Neural cell (in vitro differentiated cells): ENCODE measurements around the gene TCP11L1. TPM values are rescaled to one million over a fixed set of nuclear protein-coding genes. Genes with fewer than 3 reads are reported as not detected.

Experiments used
- H2AFZ ChIP-seq: fragments of 200-600, 300-800 bp; sonication (generic), shearing (Covaris generic); 2 replicates; pipeline ENCODE4 v1.6.0; 2014; ENCODE audit warnings: low read depth, mild to moderate bottlenecking, antibody characterized with exemption, low read length, moderate library complexity
- H3F3A ChIP-seq: fragments of 200-600 bp; shearing (Covaris generic); 2 replicates; pipeline ENCODE4 v1.6.1; 2016; ENCODE audit warnings: mild to moderate bottlenecking, moderate library complexity, mixed read lengths, antibody characterized with exemption, low read length; ENCODE audit not compliant: insufficient read depth, poor library complexity, severe bottlenecking
- H3K27ac ChIP-seq: fragments of 200-600, 300-800 bp; sonication (generic), shearing (Covaris generic); 2 replicates; pipeline ENCODE4 v1.5.1; 2014; ENCODE audit warnings: mild to moderate bottlenecking, low read length, moderate library complexity
- H3K27me3 ChIP-seq: fragments of 300-800, 200-600 bp; sonication (generic), shearing (Covaris generic); 2 replicates; pipeline ENCODE4 v1.6.0; 2014; ENCODE audit warnings: mild to moderate bottlenecking, low read depth, low read length, moderate library complexity; ENCODE audit not compliant: insufficient read depth
- H3K36me3 ChIP-seq: fragments of 300-800, 200-600 bp; sonication (generic), shearing (Covaris generic); 2 replicates; pipeline ENCODE4 v1.5.1; 2014; ENCODE audit warnings: mild to moderate bottlenecking, antibody characterized with exemption, low read length, moderate library complexity; ENCODE audit not compliant: insufficient read depth
- H3K4me2 ChIP-seq: fragments of 300-800, 200-600 bp; sonication (generic), shearing (Covaris generic); 2 replicates; pipeline ENCODE4 v1.6.0; 2014; ENCODE audit warnings: mild to moderate bottlenecking, low read length
- H3K4me3 ChIP-seq: fragments of 300-800, 200-600 bp; sonication (generic), shearing (Covaris generic); 2 replicates; pipeline ENCODE4 v1.5.1; 2014; ENCODE audit warnings: mild to moderate bottlenecking, low read length, moderate library complexity
- H3K79me2 ChIP-seq: fragments of 200-600 bp; shearing (Covaris generic); replicated peaks from 2 replicates; pipeline ENCODE4 v1.6.0; 2014; ENCODE audit warnings: mild to moderate bottlenecking, low read length, moderate library complexity; ENCODE audit not compliant: insufficient read depth
- H3K9ac ChIP-seq: fragments of 300-800, 200-600 bp; sonication (generic), shearing (Covaris generic); 2 replicates; pipeline ENCODE4 v1.6.1; 2016; ENCODE audit warnings: mild to moderate bottlenecking, low read length, mixed read lengths
- H3K9me2 ChIP-seq: fragments of 200-600 bp; shearing (Covaris generic); 2 replicates; pipeline ENCODE4 v1.6.1; 2016; ENCODE audit warnings: mild to moderate bottlenecking, low read length, mixed read lengths; ENCODE audit not compliant: insufficient read depth
- H3K9me3 ChIP-seq: fragments of 200-600, 300-800 bp; sonication (generic), shearing (Covaris generic); 2 replicates; pipeline ENCODE4 v1.6.1; 2016; ENCODE audit warnings: mild to moderate bottlenecking, mixed run types, low read length, moderate library complexity, mixed read lengths
- H4K20me1 ChIP-seq: fragments of 200-600 bp; shearing (Covaris generic); 2 replicates; pipeline ENCODE4 v1.6.1; 2016; ENCODE audit warnings: mild to moderate bottlenecking, mixed run types; ENCODE audit not compliant: insufficient read depth
- CTCF ChIP-seq: fragments of 450-650 bp; IDR thresholded peaks from 2 replicates; pipeline ENCODE4 v1.5.1; 2014; ENCODE audit warnings: antibody characterized with exemption, mild to moderate bottlenecking, moderate library complexity; ENCODE audit not compliant: poor library complexity, severe bottlenecking
- EP300 ChIP-seq: fragments of 450-650 bp; conservative IDR thresholded peaks from 2 replicates; pipeline ENCODE4 v1.6.1; 2014; ENCODE audit warnings: antibody characterized with exemption, mild to moderate bottlenecking, moderate library complexity; ENCODE audit not compliant: poor library complexity, severe bottlenecking
- EZH2 ChIP-seq: fragments of 200-600, 300-800 bp; shearing (Covaris generic), sonication (generic); IDR thresholded peaks from 2 replicates; pipeline ENCODE4 v1.6.1; 2014; ENCODE audit warnings: antibody characterized with exemption, low read length, borderline replicate concordance, mild to moderate bottlenecking; ENCODE audit not compliant: insufficient read depth, poor library complexity, severe bottlenecking
- MXI1 ChIP-seq: fragments of 450-650 bp; conservative IDR thresholded peaks from 2 replicates; pipeline ENCODE4 v1.6.1; 2014; ENCODE audit warnings: antibody characterized with exemption, mild to moderate bottlenecking; ENCODE audit not compliant: poor library complexity, severe bottlenecking
- POLR2AphosphoS5 ChIP-seq: IDR thresholded peaks from 2 replicates; pipeline ENCODE4 v1.6.1; 2012
- RAD21 ChIP-seq: fragments of 450-650 bp; conservative IDR thresholded peaks from 2 replicates; pipeline ENCODE4 v1.6.1; 2014; ENCODE audit warnings: antibody characterized with exemption, mild to moderate bottlenecking, moderate library complexity
- REST ChIP-seq: IDR thresholded peaks from 2 replicates; pipeline ENCODE4 v1.6.1; 2012; ENCODE audit warnings: borderline replicate concordance
- SMC3 ChIP-seq: fragments of 450-650 bp; conservative IDR thresholded peaks from 2 replicates; pipeline ENCODE4 v1.6.1; 2014; ENCODE audit warnings: antibody characterized with exemption, mild to moderate bottlenecking, moderate library complexity; ENCODE audit not compliant: poor library complexity
- TAF1 ChIP-seq: IDR thresholded peaks from 2 replicates; pipeline ENCODE4 v1.6.1; 2012; ENCODE audit warnings: low read depth
- polyA plus RNA-seq: library from polyadenylated mRNA; depleted of rRNA; stranded (reverse); fragments of >200 nt; gene quantifications from 2 replicates; pipeline ENCODE4 v1.2.3, GENCODE V29; 2014

The TCP11L1 gene
- polyA plus RNA-seq, 1 donor from 2014 or later: 12.5 TPM

GRCh38 chr11:33021937-33022336, 17.4 kb upstream of the TCP11L1 start:
- Histone ChIP-seq H3K27me3 (peaks cover 2% of the 10 kb centered on the region), H3K79me2 (no peaks in the 10 kb centered on the region), H3K4me3 (no peak overlapping the region), H3K36me3 (no peaks in the 10 kb centered on the region), H3K9me2 (no peaks in the 10 kb centered on the region), H3F3A (no peaks in the 10 kb centered on the region), H3K27ac (no peak overlapping the region), H3K9ac (no peak overlapping the region), H3K4me2 (no peak overlapping the region), H4K20me1 (no peaks in the 10 kb centered on the region), H3K9me3 (no peaks in the 10 kb centered on the region), H2AFZ (no peak overlapping the region)
- no peak for TF ChIP-seq TAF1
- TF ChIP-seq CTCF: no peak
- no peak for TF ChIP-seq EZH2
- no peak for TF ChIP-seq EP300
- TF ChIP-seq RAD21: no peak
- no peak for TF ChIP-seq MXI1
- TF ChIP-seq SMC3: no peak

GRCh38 chr11:33025339-33025722, 14.0 kb upstream of the TCP11L1 start:
- Histone ChIP-seq H3K27ac (no peak overlapping the region), H3K4me2 (no peak overlapping the region), H3K79me2 (no peaks in the 10 kb centered on the region)

More at GRCh38 chr11:33025339-33025722, 14.0 kb upstream of the TCP11L1 start:
- Histone ChIP-seq H3K9me3 (no peaks in the 10 kb centered on the region), H3K4me3 (no peak overlapping the region), H2AFZ (no peak overlapping the region), H3K27me3 (no peaks in the 10 kb centered on the region), H3F3A (no peaks in the 10 kb centered on the region), H3K9ac (no peak overlapping the region), H4K20me1 (no peaks in the 10 kb centered on the region), H3K9me2 (no peaks in the 10 kb centered on the region), H3K36me3 (no peaks in the 10 kb centered on the region)
- no peak for TF ChIP-seq TAF1
- TF ChIP-seq CTCF: no peak
- TF ChIP-seq RAD21: no peak
- no peak for TF ChIP-seq EZH2
- TF ChIP-seq POLR2AphosphoS5: no peak
- TF ChIP-seq SMC3: no peak
- TF ChIP-seq EP300: no peak
- no peak for TF ChIP-seq REST
- no peak for TF ChIP-seq MXI1
